Activated B cell treated with CpG ODN at 0.5 μM for 24 hours (primary cell): Measurements from ENCODE around the gene PLK5. TPM values are rescaled to one million over a fixed set of nuclear protein-coding genes. Genes with fewer than 3 reads are reported as not detected.

ENCODE experiments used
- ATAC-seq: fragments of 200-7000 bp; cut with Tn5 transposase; one replicate; pipeline ENCODE4 v1.10.0; 2021; ENCODE audit warnings: low read depth, mild to moderate bottlenecking, moderate library complexity
- CTCF ChIA-PET: fragments of 350-600 bp; sonication (Branson Sonifier 250); formaldehyde crosslinking; loops from one replicate; lab custom pipeline; 2021; ENCODE audit warnings: antibody characterized with exemption; lab: Charles Lee
- POLR2A ChIA-PET: fragments of 350-600 bp; sonication (Branson Sonifier 250); formaldehyde crosslinking; loops from one replicate; lab custom pipeline; 2021; ENCODE audit warnings: antibody characterized with exemption; lab: Charles Lee
- DNase-seq: peaks from one replicate; pipeline ENCODE4 v3.0.0; 2022
- H3K27ac Mint-ChIP-seq: one replicate; pipeline ENCODE4 v1.8.0; 2020; ENCODE audit warnings: mixed read lengths
- H3K27me3 Mint-ChIP-seq: one replicate; pipeline ENCODE4 v1.8.0; 2021; ENCODE audit warnings: mixed read lengths
- H3K36me3 Mint-ChIP-seq: one replicate; pipeline ENCODE4 v1.8.0; 2021; ENCODE audit warnings: low read depth, mixed read lengths
- H3K4me1 Mint-ChIP-seq: one replicate; pipeline ENCODE4 v1.8.0; 2021; ENCODE audit warnings: mixed read lengths
- H3K4me3 Mint-ChIP-seq: one replicate; pipeline ENCODE4 v1.8.0; 2020; ENCODE audit warnings: mild to moderate bottlenecking, mixed read lengths
- H3K9me3 Mint-ChIP-seq: one replicate; pipeline ENCODE4 v1.8.0; 2020; ENCODE audit warnings: mixed read lengths
- CTCF ChIP-seq: fragments of 200-600 bp; IDR thresholded peaks from one replicate; pipeline ENCODE4 v1.8.0; 2022; ENCODE audit warnings: antibody characterized with exemption, mild to moderate bottlenecking
- intact Hi-C: fragments of 100-400 bp; cut with micrococcal nuclease; formaldehyde crosslinking; loops from one replicate; pipeline ENCODE4 v1.15.1; 2024
- total RNA-seq: library from RNA; stranded (reverse); gene quantifications from 2 replicates; pipeline ENCODE4 v1.2.3, GENCODE V29; 2022

PLK5 gene
- total RNA-seq, 1 donor from 2014 or later, result not detected

- no peak for DNase-seq
- TF ChIP-seq CTCF, result no peak
- ChIA-PET POLR2A (no interaction called here), CTCF (no interaction called here)
- intact Hi-C loops, result no loop called here
- Mint-ChIP-seq H3K36me3 (no peaks in the 10 kb centered on the region), H3K27me3 (peaks cover 45% of the 10 kb centered on the region), H3K4me3 (no peak overlapping the region), H3K9me3 (no peaks in the 10 kb centered on the region), H3K27ac (no peak overlapping the region), H3K4me1 (peaks cover 5% of the 10 kb centered on the region)
- no peak for ATAC-seq
Observed at GRCh38 chr19:1524972-1525325, 1.1 kb downstream of the PLK5 start.

GRCh38 chr19:1525343-1525742 lies 1.5 kb downstream of the PLK5 start:
- TF ChIP-seq CTCF, result no peak
- intact Hi-C loops, result no loop called here
- H3K36me3 Mint-ChIP-seq, result no peaks in the 10 kb centered on the region
- H3K27ac Mint-ChIP-seq, result no peak overlapping the region
- H3K27me3 Mint-ChIP-seq, result peaks cover 48% of the 10 kb centered on the region
- no peak overlapping the region for H3K4me3 Mint-ChIP-seq
- H3K9me3 Mint-ChIP-seq, result no peaks in the 10 kb centered on the region
- H3K4me1 Mint-ChIP-seq, result peaks cover 5% of the 10 kb centered on the region
- POLR2A ChIA-PET, result no interaction called here
- no peak for ATAC-seq
- CTCF ChIA-PET, result no interaction called here
- no peak for DNase-seq

- CTCF ChIA-PET, result no interaction called here
- H3K4me3 Mint-ChIP-seq, result no peak overlapping the region
- POLR2A ChIA-PET, result no interaction called here
- no peaks in the 10 kb centered on the region for H3K36me3 Mint-ChIP-seq
- no peak for ATAC-seq
- no peak for TF ChIP-seq CTCF
- DNase-seq, result no peak
- H3K27ac Mint-ChIP-seq, result no peak overlapping the region
- H3K4me1 Mint-ChIP-seq, result peaks cover 5% of the 10 kb centered on the region
- no peaks in the 10 kb centered on the region for H3K9me3 Mint-ChIP-seq
- peaks cover 45% of the 10 kb centered on the region for H3K27me3 Mint-ChIP-seq
- intact Hi-C loops, result no loop called here
Observed at GRCh38 chr19:1526066-1526778, 2.3 kb downstream of the PLK5 start.

- H3K27me3 Mint-ChIP-seq, result peaks cover 48% of the 10 kb centered on the region
- CTCF ChIA-PET, result no interaction called here
- ATAC-seq, result no peak
- H3K4me3 Mint-ChIP-seq, result no peak overlapping the region
- DNase-seq, result no peak
- H3K27ac Mint-ChIP-seq, result no peak overlapping the region
- H3K36me3 Mint-ChIP-seq, result no peaks in the 10 kb centered on the region
- POLR2A ChIA-PET, result no interaction called here
- intact Hi-C loops, result no loop called here
- H3K9me3 Mint-ChIP-seq, result no peaks in the 10 kb centered on the region
- no peak for TF ChIP-seq CTCF
- peaks cover 5% of the 10 kb centered on the region for H3K4me1 Mint-ChIP-seq
Observed at GRCh38 chr19:1526979-1527649, 3.2 kb downstream of the PLK5 start.

- Mint-ChIP-seq H3K27ac (no peak overlapping the region), H3K9me3 (no peaks in the 10 kb centered on the region), H3K4me3 (no peak overlapping the region), H3K36me3 (no peaks in the 10 kb centered on the region), H3K4me1 (peaks cover 5% of the 10 kb centered on the region), H3K27me3 (peaks cover 48% of the 10 kb centered on the region)
- intact Hi-C loops, result no loop called here
- CTCF ChIA-PET, result no interaction called here
- no peak for TF ChIP-seq CTCF
- POLR2A ChIA-PET, result no interaction called here
- DNase-seq, result no peak
- no peak for ATAC-seq
Observed at GRCh38 chr19:1527650-1528309, 3.9 kb downstream of the PLK5 start.
